Measurements from ENCODE around the gene REXO1.

DNA sequence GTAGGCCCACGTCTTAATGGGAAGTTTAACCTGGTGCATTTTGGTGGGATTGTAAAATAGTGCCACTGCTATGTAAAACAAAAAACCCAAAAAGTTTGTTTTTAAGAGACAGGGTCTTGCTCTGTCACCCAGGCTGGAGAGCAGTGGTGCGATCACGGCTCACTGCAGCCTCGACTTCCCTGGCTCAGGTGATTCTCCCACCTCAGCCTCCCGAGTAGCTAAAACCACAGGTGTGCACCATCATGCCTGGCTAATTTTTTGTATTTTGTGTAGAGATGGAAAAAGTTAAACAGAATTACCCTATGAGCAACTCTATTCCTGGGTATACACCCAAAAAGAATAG lies 820 bp upstream of the REXO1 start:
- no peak for TF ChIP-seq EZH2phosphoT487 (IDR thresholded peaks at IDR 0.05; ENCODE audit: borderline replicate concordance)
- TF ChIP-seq, protein P1, sequence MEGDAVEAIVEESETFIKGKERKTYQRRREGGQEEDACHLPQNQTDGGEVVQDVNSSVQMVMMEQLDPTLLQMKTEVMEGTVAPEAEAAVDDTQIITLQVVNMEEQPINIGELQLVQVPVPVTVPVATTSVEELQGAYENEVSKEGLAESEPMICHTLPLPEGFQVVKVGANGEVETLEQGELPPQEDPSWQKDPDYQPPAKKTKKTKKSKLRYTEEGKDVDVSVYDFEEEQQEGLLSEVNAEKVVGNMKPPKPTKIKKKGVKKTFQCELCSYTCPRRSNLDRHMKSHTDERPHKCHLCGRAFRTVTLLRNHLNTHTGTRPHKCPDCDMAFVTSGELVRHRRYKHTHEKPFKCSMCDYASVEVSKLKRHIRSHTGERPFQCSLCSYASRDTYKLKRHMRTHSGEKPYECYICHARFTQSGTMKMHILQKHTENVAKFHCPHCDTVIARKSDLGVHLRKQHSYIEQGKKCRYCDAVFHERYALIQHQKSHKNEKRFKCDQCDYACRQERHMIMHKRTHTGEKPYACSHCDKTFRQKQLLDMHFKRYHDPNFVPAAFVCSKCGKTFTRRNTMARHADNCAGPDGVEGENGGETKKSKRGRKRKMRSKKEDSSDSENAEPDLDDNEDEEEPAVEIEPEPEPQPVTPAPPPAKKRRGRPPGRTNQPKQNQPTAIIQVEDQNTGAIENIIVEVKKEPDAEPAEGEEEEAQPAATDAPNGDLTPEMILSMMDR (conservative IDR thresholded peaks at IDR 0.05; ENCODE audit: low read length): no peak
